Mesendoderm (in vitro differentiated cells): ENCODE results near the gene ATP5PB.

Source experiments
- DNase-seq: peaks from one replicate; pipeline ENCODE4 v3.0.0; 2013
- H2AK5ac ChIP-seq: 2 replicates; pipeline ENCODE4 v1.6.1; 2013; ENCODE audit warnings: low read length, inconsistent platforms
- H2BK120ac ChIP-seq: 2 replicates; pipeline ENCODE4 v1.6.1; 2013; ENCODE audit warnings: low read depth, mild to moderate bottlenecking, low read length, moderate library complexity, mixed read lengths
- H2BK15ac ChIP-seq: replicated peaks from 2 replicates; pipeline ENCODE4 v1.6.1; 2013; ENCODE audit warnings: low read depth, mild to moderate bottlenecking, moderate library complexity
- H2BK5ac ChIP-seq: 2 replicates; pipeline ENCODE4 v1.6.1; 2013; ENCODE audit warnings: low read length, inconsistent platforms
- H3K18ac ChIP-seq: 2 replicates; pipeline ENCODE4 v1.6.1; 2013; ENCODE audit warnings: mild to moderate bottlenecking, low read length, mixed read lengths
- H3K23ac ChIP-seq: one replicate; pipeline ENCODE4 v1.6.1; 2013; ENCODE audit warnings: low read length
- H3K27ac ChIP-seq: 2 replicates; pipeline ENCODE4 v1.5.1; 2013; ENCODE audit warnings: low read depth, mild to moderate bottlenecking, inconsistent platforms, low read length, moderate library complexity
- H3K27me3 ChIP-seq: 2 replicates; pipeline ENCODE4 v1.6.1; 2013; ENCODE audit warnings: low read length, control low read depth, mild to moderate bottlenecking, inconsistent platforms; ENCODE audit not compliant: insufficient read depth, poor library complexity
- H3K36me3 ChIP-seq: 2 replicates; pipeline ENCODE4 v1.6.1; 2013; ENCODE audit warnings: low read length, inconsistent platforms; ENCODE audit not compliant: control insufficient read depth, insufficient read depth
- H3K4ac ChIP-seq: one replicate; pipeline ENCODE4 v1.6.1; 2013; ENCODE audit warnings: low read depth, mild to moderate bottlenecking, low read length, moderate library complexity
- H3K4me1 ChIP-seq: 2 replicates; pipeline ENCODE4 v1.6.1; 2013; ENCODE audit warnings: low read depth, low read length, inconsistent platforms; ENCODE audit not compliant: control insufficient read depth
- H3K4me2 ChIP-seq: 2 replicates; pipeline ENCODE4 v1.6.1; 2013; ENCODE audit warnings: low read length
- H3K4me3 ChIP-seq: 2 replicates; pipeline ENCODE4 v1.5.1; 2013; ENCODE audit warnings: mild to moderate bottlenecking, low read length
- H3K56ac ChIP-seq: one replicate; pipeline ENCODE4 v1.6.1; 2013; ENCODE audit warnings: low read length
- H3K79me1 ChIP-seq: 2 replicates; pipeline ENCODE4 v1.6.1; 2013; ENCODE audit warnings: low read length, inconsistent platforms
- H3K79me2 ChIP-seq: 2 replicates; pipeline ENCODE4 v1.6.1; 2013; ENCODE audit warnings: mild to moderate bottlenecking, low read length; ENCODE audit not compliant: control insufficient read depth, insufficient read depth
- H3K9ac ChIP-seq: 2 replicates; pipeline ENCODE4 v1.6.1; 2013; ENCODE audit warnings: low read length, inconsistent platforms
- H4K5ac ChIP-seq: one replicate; pipeline ENCODE4 v1.6.1; 2013; ENCODE audit warnings: low read length
- H4K8ac ChIP-seq: one replicate; pipeline ENCODE4 v1.6.1; 2013; ENCODE audit warnings: low read depth, mild to moderate bottlenecking, control low read depth, low read length, moderate library complexity
- WGBS: extraction: QIAGEN DNeasy Blood & Tissue Kit; methylation state at CpG from one replicate; pipeline ENCODE4 v1.1.7; 2013; ENCODE audit warnings: low lambda C conversion rate, missing lambda C conversion rate; ENCODE audit not compliant: insufficient coverage; ENCODE audit errors: extremely low coverage; 5-methylcytosine and 5-hydroxymethylcytosine counted together

ATP5PB gene

DNA sequence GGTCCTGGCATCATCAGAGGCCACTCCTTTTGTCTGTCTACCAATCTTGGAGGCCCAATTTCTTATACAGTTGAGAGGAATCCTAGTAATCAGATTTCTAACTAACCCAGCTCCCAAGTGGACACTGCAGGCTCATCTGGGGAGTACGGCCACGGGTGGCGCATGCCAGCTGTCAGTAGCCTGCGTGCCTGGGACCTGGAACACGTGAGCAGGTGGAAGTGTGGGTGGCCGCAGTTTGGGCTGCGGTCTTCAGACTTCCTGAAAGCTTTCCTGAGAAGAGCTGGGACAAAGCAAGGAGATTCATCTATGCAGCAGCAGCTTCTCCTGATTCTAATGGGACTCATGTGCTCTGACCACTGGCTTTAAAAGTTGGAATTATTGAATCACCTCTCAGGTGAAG lies 41.8 kb downstream of the ATP5PB start:
- Histone ChIP-seq H3K4me1 (no peaks in the 10 kb centered on the region), H2BK5ac (no peak overlapping the region), H2AK5ac (no peak overlapping the region), H3K56ac (no peak overlapping the region), H3K36me3 (no peaks in the 10 kb centered on the region), H3K4me2 (no peak overlapping the region), H3K18ac (no peak overlapping the region), H3K23ac (no peak overlapping the region), H3K79me1 (no peaks in the 10 kb centered on the region), H2BK15ac (no peak overlapping the region), H3K4ac (no peak overlapping the region), H2BK120ac (no peak overlapping the region), H3K27me3 (no peaks in the 10 kb centered on the region), H4K5ac (no peak overlapping the region), H3K9ac (no peak overlapping the region), H3K4me3 (no peak overlapping the region), H3K79me2 (no peaks in the 10 kb centered on the region), H4K8ac (no peak overlapping the region), H3K27ac (no peak overlapping the region)
- DNase-seq, result no peak
- WGBS, result no CpG with 5 or more reads among the region's 7 CpGs

- Histone ChIP-seq H3K56ac (no peak overlapping the region), H3K18ac (no peak overlapping the region), H2BK120ac (no peak overlapping the region), H3K23ac (no peak overlapping the region), H3K4me3 (no peak overlapping the region), H3K27ac (no peak overlapping the region), H3K4ac (no peak overlapping the region), H3K79me1 (no peaks in the 10 kb centered on the region), H4K8ac (no peak overlapping the region), H3K27me3 (no peaks in the 10 kb centered on the region), H3K79me2 (no peaks in the 10 kb centered on the region), H3K36me3 (no peaks in the 10 kb centered on the region), H3K9ac (no peak overlapping the region), H3K4me1 (no peaks in the 10 kb centered on the region), H2BK5ac (no peak overlapping the region), H3K4me2 (no peak overlapping the region), H2AK5ac (no peak overlapping the region), H2BK15ac (no peak overlapping the region), H4K5ac (no peak overlapping the region)
- no CpG with 5 or more reads among the region's 4 CpGs for WGBS
- DNase-seq, result no peak
Measured at GRCh38 chr1:111496398-111496797, 47.1 kb downstream of the ATP5PB start.

GRCh38 chr1:111497592-111497991 lies 48.3 kb downstream of the ATP5PB start:
- no peak overlapping the region for H2BK120ac ChIP-seq
- H3K79me2 ChIP-seq, result no peaks in the 10 kb centered on the region
- H3K79me1 ChIP-seq, result no peaks in the 10 kb centered on the region
- DNase-seq, result no peak
- H3K36me3 ChIP-seq, result no peaks in the 10 kb centered on the region
- H3K4me3 ChIP-seq, result no peak overlapping the region
- H3K27me3 ChIP-seq, result no peaks in the 10 kb centered on the region
- no peak overlapping the region for H3K23ac ChIP-seq
- H3K27ac ChIP-seq, result no peak overlapping the region
- no peak overlapping the region for H3K4ac ChIP-seq
- no peak overlapping the region for H3K18ac ChIP-seq
- no peak overlapping the region for H3K56ac ChIP-seq
- no peak overlapping the region for H2BK5ac ChIP-seq
- H3K9ac ChIP-seq, result no peak overlapping the region
- H2BK15ac ChIP-seq, result no peak overlapping the region
- no peak overlapping the region for H2AK5ac ChIP-seq
- no peaks in the 10 kb centered on the region for H3K4me1 ChIP-seq
- no CpG with 5 or more reads among the region's 5 CpGs for WGBS
- H4K5ac ChIP-seq, result no peak overlapping the region
- H3K4me2 ChIP-seq, result no peak overlapping the region
- no peak overlapping the region for H4K8ac ChIP-seq

DNA sequence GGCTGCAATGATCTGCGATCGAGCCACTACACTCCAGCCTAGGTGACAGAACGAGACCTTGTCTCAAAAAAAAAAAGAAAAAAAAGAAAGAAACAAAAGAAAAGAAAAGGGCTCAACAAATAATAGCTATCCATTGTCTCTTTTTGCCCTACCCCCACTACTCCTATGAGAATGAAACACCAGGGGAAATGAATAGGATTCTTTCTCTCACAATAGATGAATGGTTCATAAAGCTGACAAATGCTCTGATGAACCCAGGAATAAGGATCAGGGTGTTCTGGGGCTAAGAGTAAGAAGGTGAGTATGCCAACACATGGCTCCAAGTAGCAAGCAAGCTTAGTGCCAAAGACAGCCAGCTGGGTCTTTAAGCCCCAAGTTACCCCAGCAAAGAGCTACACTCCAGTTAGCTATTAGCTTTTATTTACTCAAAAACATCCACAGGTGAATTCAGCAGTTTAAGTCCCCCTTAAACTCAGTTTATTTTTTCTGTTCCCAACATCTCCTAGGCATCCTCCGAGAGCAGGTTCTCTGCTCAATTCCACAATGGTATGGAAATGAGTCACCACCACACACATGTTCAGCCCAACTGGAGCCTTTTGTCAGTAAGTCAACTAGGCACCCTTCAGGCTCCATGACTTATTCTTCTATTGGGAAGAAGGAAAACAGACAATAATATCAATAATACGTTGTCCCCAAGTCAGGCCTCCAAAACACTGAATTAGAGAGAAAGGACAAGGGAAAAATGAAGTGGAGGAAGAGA lies 49.9 kb downstream of the ATP5PB start:
- H2BK5ac ChIP-seq, result no peak overlapping the region
- no peaks in the 10 kb centered on the region for H3K27me3 ChIP-seq
- H2BK15ac ChIP-seq, result no peak overlapping the region
- H3K18ac ChIP-seq, result no peak overlapping the region
- no peak overlapping the region for H3K56ac ChIP-seq
- H2AK5ac ChIP-seq, result no peak overlapping the region
- no peak overlapping the region for H3K4me3 ChIP-seq
- no peak overlapping the region for H3K23ac ChIP-seq
- WGBS, result no CpG with 5 or more reads among the region's 5 CpGs
- no peak overlapping the region for H4K8ac ChIP-seq
- H3K4me2 ChIP-seq, result no peak overlapping the region
- DNase-seq, result no peak
- no peak overlapping the region for H3K9ac ChIP-seq
- no peaks in the 10 kb centered on the region for H3K79me1 ChIP-seq
- H3K79me2 ChIP-seq, result no peaks in the 10 kb centered on the region
- no peaks in the 10 kb centered on the region for H3K36me3 ChIP-seq
- no peak overlapping the region for H2BK120ac ChIP-seq
- H3K4ac ChIP-seq, result no peak overlapping the region
- H3K27ac ChIP-seq, result no peak overlapping the region
- H4K5ac ChIP-seq, result no peak overlapping the region
- H3K4me1 ChIP-seq, result no peaks in the 10 kb centered on the region

GRCh38 chr1:111501645-111502044 lies 52.4 kb downstream of the ATP5PB start:
- Histone ChIP-seq H3K4me3 (no peak overlapping the region), H4K8ac (no peak overlapping the region), H3K9ac (no peak overlapping the region), H3K4ac (no peak overlapping the region), H3K4me2 (no peak overlapping the region), H2AK5ac (no peak overlapping the region), H3K56ac (no peak overlapping the region), H3K18ac (no peak overlapping the region), H2BK5ac (no peak overlapping the region), H2BK120ac (no peak overlapping the region), H2BK15ac (no peak overlapping the region), H3K79me2 (no peaks in the 10 kb centered on the region), H3K27me3 (no peaks in the 10 kb centered on the region), H3K79me1 (no peaks in the 10 kb centered on the region), H4K5ac (no peak overlapping the region), H3K4me1 (no peaks in the 10 kb centered on the region), H3K36me3 (no peaks in the 10 kb centered on the region), H3K23ac (no peak overlapping the region), H3K27ac (no peak overlapping the region)
- DNase-seq, result no peak
- no CpG with 5 or more reads among the region's 7 CpGs for WGBS

GRCh38 chr1:111503585-111504060 lies 54.4 kb downstream of the ATP5PB start, which contains the start of the genes ADORA3 and TMIGD3:
ADORA3 (minus strand) TSS chr1:111503633; CDS start chr1:111503354, 279 bp downstream.
TMIGD3 (minus strand) TSS chr1:111503633; CDS start chr1:111503354, 279 bp downstream.
- Histone ChIP-seq H3K56ac (no peak within 1 kb of the TSS), H3K23ac (no peak within 1 kb of the TSS), H4K5ac (no peak within 1 kb of the TSS), H3K4me2 (no peak within 1 kb of the TSS), H2BK120ac (no peak within 1 kb of the TSS), H3K79me1 (no peaks in the 10 kb centered on the region), H3K27me3 (no peaks in the 10 kb centered on the region), H3K9ac (no peak within 1 kb of the TSS), H3K18ac (no peak within 1 kb of the TSS), H3K4ac (no peak within 1 kb of the TSS), H3K79me2 (no peaks in the 10 kb centered on the region), H3K4me3 (no peak within 1 kb of the TSS), H2BK15ac (no peak within 1 kb of the TSS), H3K36me3 (no peaks in the 10 kb centered on the region), H2AK5ac (no peak within 1 kb of the TSS), H3K4me1 (peaks cover 2% of the 10 kb centered on the region), H2BK5ac (no peak within 1 kb of the TSS), H4K8ac (no peak within 1 kb of the TSS), H3K27ac (no peak within 1 kb of the TSS)
- DNase-seq, result no peak
- WGBS, result no CpG with 5 or more reads among the region's 4 CpGs
